Neural cell (in vitro differentiated cells): ENCODE results near the gene ADAMTS20. TPM values are rescaled to one million over a fixed set of nuclear protein-coding genes. Genes with fewer than 3 reads are reported as not detected.

Experiments
- H2AFZ ChIP-seq: fragments of 200-600, 300-800 bp; sonication (generic), shearing (Covaris generic); 2 replicates; pipeline ENCODE4 v1.6.0; 2014; ENCODE audit warnings: low read depth, mild to moderate bottlenecking, antibody characterized with exemption, low read length, moderate library complexity
- H3F3A ChIP-seq: fragments of 200-600 bp; shearing (Covaris generic); 2 replicates; pipeline ENCODE4 v1.6.1; 2016; ENCODE audit warnings: mild to moderate bottlenecking, moderate library complexity, mixed read lengths, antibody characterized with exemption, low read length; ENCODE audit not compliant: insufficient read depth, poor library complexity, severe bottlenecking
- H3K27ac ChIP-seq: fragments of 200-600, 300-800 bp; sonication (generic), shearing (Covaris generic); 2 replicates; pipeline ENCODE4 v1.5.1; 2014; ENCODE audit warnings: mild to moderate bottlenecking, low read length, moderate library complexity
- H3K27me3 ChIP-seq: fragments of 300-800, 200-600 bp; sonication (generic), shearing (Covaris generic); 2 replicates; pipeline ENCODE4 v1.6.0; 2014; ENCODE audit warnings: mild to moderate bottlenecking, low read depth, low read length, moderate library complexity; ENCODE audit not compliant: insufficient read depth
- H3K36me3 ChIP-seq: fragments of 300-800, 200-600 bp; sonication (generic), shearing (Covaris generic); 2 replicates; pipeline ENCODE4 v1.5.1; 2014; ENCODE audit warnings: mild to moderate bottlenecking, antibody characterized with exemption, low read length, moderate library complexity; ENCODE audit not compliant: insufficient read depth
- H3K4me2 ChIP-seq: fragments of 300-800, 200-600 bp; sonication (generic), shearing (Covaris generic); 2 replicates; pipeline ENCODE4 v1.6.0; 2014; ENCODE audit warnings: mild to moderate bottlenecking, low read length
- H3K4me3 ChIP-seq: fragments of 300-800, 200-600 bp; sonication (generic), shearing (Covaris generic); 2 replicates; pipeline ENCODE4 v1.5.1; 2014; ENCODE audit warnings: mild to moderate bottlenecking, low read length, moderate library complexity
- H3K79me2 ChIP-seq: fragments of 200-600 bp; shearing (Covaris generic); replicated peaks from 2 replicates; pipeline ENCODE4 v1.6.0; 2014; ENCODE audit warnings: mild to moderate bottlenecking, low read length, moderate library complexity; ENCODE audit not compliant: insufficient read depth
- H3K9ac ChIP-seq: fragments of 300-800, 200-600 bp; sonication (generic), shearing (Covaris generic); 2 replicates; pipeline ENCODE4 v1.6.1; 2016; ENCODE audit warnings: mild to moderate bottlenecking, low read length, mixed read lengths
- H3K9me2 ChIP-seq: fragments of 200-600 bp; shearing (Covaris generic); 2 replicates; pipeline ENCODE4 v1.6.1; 2016; ENCODE audit warnings: mild to moderate bottlenecking, low read length, mixed read lengths; ENCODE audit not compliant: insufficient read depth
- H3K9me3 ChIP-seq: fragments of 200-600, 300-800 bp; sonication (generic), shearing (Covaris generic); 2 replicates; pipeline ENCODE4 v1.6.1; 2016; ENCODE audit warnings: mild to moderate bottlenecking, mixed run types, low read length, moderate library complexity, mixed read lengths
- H4K20me1 ChIP-seq: fragments of 200-600 bp; shearing (Covaris generic); 2 replicates; pipeline ENCODE4 v1.6.1; 2016; ENCODE audit warnings: mild to moderate bottlenecking, mixed run types; ENCODE audit not compliant: insufficient read depth
- EP300 ChIP-seq: fragments of 450-650 bp; conservative IDR thresholded peaks from 2 replicates; pipeline ENCODE4 v1.6.1; 2014; ENCODE audit warnings: antibody characterized with exemption, mild to moderate bottlenecking, moderate library complexity; ENCODE audit not compliant: poor library complexity, severe bottlenecking
- EZH2 ChIP-seq: fragments of 200-600, 300-800 bp; shearing (Covaris generic), sonication (generic); IDR thresholded peaks from 2 replicates; pipeline ENCODE4 v1.6.1; 2014; ENCODE audit warnings: antibody characterized with exemption, low read length, borderline replicate concordance, mild to moderate bottlenecking; ENCODE audit not compliant: insufficient read depth, poor library complexity, severe bottlenecking
- MXI1 ChIP-seq: fragments of 450-650 bp; conservative IDR thresholded peaks from 2 replicates; pipeline ENCODE4 v1.6.1; 2014; ENCODE audit warnings: antibody characterized with exemption, mild to moderate bottlenecking; ENCODE audit not compliant: poor library complexity, severe bottlenecking
- POLR2AphosphoS5 ChIP-seq: IDR thresholded peaks from 2 replicates; pipeline ENCODE4 v1.6.1; 2012
- RAD21 ChIP-seq: fragments of 450-650 bp; conservative IDR thresholded peaks from 2 replicates; pipeline ENCODE4 v1.6.1; 2014; ENCODE audit warnings: antibody characterized with exemption, mild to moderate bottlenecking, moderate library complexity
- SMC3 ChIP-seq: fragments of 450-650 bp; conservative IDR thresholded peaks from 2 replicates; pipeline ENCODE4 v1.6.1; 2014; ENCODE audit warnings: antibody characterized with exemption, mild to moderate bottlenecking, moderate library complexity; ENCODE audit not compliant: poor library complexity
- TAF1 ChIP-seq: IDR thresholded peaks from 2 replicates; pipeline ENCODE4 v1.6.1; 2012; ENCODE audit warnings: low read depth
- polyA plus RNA-seq: library from polyadenylated mRNA; depleted of rRNA; stranded (reverse); fragments of >200 nt; gene quantifications from 2 replicates; pipeline ENCODE4 v1.2.3, GENCODE V29; 2014
- TF ChIP-seq, protein P1 (sequence below): IDR thresholded peaks from 2 replicates; pipeline ENCODE4 v1.6.1; 2012; ENCODE audit warnings: borderline replicate concordance
- TF ChIP-seq, protein P2 (sequence below): fragments of 450-650 bp; IDR thresholded peaks from 2 replicates; pipeline ENCODE4 v1.5.1; 2014; ENCODE audit warnings: antibody characterized with exemption, mild to moderate bottlenecking, moderate library complexity; ENCODE audit not compliant: poor library complexity, severe bottlenecking

The ADAMTS20 gene
- polyA plus RNA-seq, 1 donor from 2014 or later = 0.72 TPM

DNA sequence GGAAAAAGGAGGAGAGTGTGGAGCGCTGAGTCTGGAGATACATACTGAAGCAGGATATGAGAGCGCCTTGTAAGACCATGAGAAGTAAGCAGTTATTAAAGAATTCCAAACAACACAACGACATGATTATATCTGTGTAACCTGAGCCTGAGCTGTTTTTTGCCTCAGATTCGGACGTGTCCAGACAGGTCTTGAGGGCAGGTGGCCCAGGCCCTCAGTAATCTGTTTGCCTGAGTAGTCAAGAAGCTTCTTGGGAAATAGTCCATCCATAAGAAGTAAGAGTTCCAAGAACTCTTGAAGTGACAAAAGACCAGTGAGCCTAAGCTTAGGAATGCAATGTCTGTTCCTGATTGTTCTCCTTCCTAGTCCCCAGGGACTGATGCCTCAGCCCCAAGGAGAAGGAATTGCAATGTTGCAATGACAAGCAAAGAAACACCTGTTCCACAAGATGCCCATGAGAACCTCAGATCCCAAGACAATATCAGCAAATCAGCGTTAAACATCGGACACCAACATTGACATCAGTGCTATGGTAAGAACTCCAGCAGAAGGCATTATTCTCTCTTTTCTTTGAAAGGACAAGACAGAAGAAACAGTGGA is 34.7 kb upstream of the ADAMTS20 start:
- H3K9ac ChIP-seq = no peak overlapping the region
- no peak overlapping the region for H3K4me2 ChIP-seq
- H3K36me3 ChIP-seq = no peaks in the 10 kb centered on the region
- TF ChIP-seq RAD21 = no peak
- no peak for TF ChIP-seq SMC3
- TF ChIP-seq MXI1 = no peak
- TF ChIP-seq, protein P1, sequence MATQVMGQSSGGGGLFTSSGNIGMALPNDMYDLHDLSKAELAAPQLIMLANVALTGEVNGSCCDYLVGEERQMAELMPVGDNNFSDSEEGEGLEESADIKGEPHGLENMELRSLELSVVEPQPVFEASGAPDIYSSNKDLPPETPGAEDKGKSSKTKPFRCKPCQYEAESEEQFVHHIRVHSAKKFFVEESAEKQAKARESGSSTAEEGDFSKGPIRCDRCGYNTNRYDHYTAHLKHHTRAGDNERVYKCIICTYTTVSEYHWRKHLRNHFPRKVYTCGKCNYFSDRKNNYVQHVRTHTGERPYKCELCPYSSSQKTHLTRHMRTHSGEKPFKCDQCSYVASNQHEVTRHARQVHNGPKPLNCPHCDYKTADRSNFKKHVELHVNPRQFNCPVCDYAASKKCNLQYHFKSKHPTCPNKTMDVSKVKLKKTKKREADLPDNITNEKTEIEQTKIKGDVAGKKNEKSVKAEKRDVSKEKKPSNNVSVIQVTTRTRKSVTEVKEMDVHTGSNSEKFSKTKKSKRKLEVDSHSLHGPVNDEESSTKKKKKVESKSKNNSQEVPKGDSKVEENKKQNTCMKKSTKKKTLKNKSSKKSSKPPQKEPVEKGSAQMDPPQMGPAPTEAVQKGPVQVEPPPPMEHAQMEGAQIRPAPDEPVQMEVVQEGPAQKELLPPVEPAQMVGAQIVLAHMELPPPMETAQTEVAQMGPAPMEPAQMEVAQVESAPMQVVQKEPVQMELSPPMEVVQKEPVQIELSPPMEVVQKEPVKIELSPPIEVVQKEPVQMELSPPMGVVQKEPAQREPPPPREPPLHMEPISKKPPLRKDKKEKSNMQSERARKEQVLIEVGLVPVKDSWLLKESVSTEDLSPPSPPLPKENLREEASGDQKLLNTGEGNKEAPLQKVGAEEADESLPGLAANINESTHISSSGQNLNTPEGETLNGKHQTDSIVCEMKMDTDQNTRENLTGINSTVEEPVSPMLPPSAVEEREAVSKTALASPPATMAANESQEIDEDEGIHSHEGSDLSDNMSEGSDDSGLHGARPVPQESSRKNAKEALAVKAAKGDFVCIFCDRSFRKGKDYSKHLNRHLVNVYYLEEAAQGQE = no peak
- TF ChIP-seq EZH2 = no peak
- no peak for TF ChIP-seq TAF1
- TF ChIP-seq POLR2AphosphoS5 = no peak
- TF ChIP-seq, protein P2, sequence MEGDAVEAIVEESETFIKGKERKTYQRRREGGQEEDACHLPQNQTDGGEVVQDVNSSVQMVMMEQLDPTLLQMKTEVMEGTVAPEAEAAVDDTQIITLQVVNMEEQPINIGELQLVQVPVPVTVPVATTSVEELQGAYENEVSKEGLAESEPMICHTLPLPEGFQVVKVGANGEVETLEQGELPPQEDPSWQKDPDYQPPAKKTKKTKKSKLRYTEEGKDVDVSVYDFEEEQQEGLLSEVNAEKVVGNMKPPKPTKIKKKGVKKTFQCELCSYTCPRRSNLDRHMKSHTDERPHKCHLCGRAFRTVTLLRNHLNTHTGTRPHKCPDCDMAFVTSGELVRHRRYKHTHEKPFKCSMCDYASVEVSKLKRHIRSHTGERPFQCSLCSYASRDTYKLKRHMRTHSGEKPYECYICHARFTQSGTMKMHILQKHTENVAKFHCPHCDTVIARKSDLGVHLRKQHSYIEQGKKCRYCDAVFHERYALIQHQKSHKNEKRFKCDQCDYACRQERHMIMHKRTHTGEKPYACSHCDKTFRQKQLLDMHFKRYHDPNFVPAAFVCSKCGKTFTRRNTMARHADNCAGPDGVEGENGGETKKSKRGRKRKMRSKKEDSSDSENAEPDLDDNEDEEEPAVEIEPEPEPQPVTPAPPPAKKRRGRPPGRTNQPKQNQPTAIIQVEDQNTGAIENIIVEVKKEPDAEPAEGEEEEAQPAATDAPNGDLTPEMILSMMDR = no peak
- no peak for TF ChIP-seq EP300
- H2AFZ ChIP-seq = no peak overlapping the region
- no peaks in the 10 kb centered on the region for H3K9me2 ChIP-seq
- no peaks in the 10 kb centered on the region for H4K20me1 ChIP-seq
- H3K9me3 ChIP-seq = no peaks in the 10 kb centered on the region
- H3K27me3 ChIP-seq = no peaks in the 10 kb centered on the region
- no peaks in the 10 kb centered on the region for H3F3A ChIP-seq
- no peak overlapping the region for H3K27ac ChIP-seq
- no peak overlapping the region for H3K4me3 ChIP-seq
- no peaks in the 10 kb centered on the region for H3K79me2 ChIP-seq

DNA sequence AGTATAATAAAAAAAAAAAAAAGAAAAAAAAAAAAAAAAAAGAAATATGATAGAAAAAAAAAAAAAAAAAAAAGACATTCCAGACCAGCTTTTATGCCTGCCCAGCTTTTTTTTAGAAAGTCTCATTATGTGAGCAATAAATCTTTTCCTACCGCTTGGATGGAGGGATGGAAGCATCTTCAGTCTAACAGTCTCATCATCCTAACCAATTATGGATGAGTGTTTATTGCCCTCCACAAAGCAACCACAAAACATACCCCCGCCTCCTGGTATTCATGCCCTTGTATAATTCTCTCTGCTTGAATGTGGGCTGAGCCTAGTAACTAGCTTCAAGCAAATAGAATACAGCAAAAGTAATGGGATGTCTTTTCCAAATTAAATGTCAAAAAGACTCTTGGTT is 33.7 kb upstream of the ADAMTS20 start:
- Histone ChIP-seq H3K4me2 (no peak overlapping the region), H3K36me3 (no peaks in the 10 kb centered on the region), H3K9me2 (no peaks in the 10 kb centered on the region), H3K9ac (no peak overlapping the region), H3K79me2 (no peaks in the 10 kb centered on the region), H3K27me3 (no peaks in the 10 kb centered on the region), H3K27ac (no peak overlapping the region), H2AFZ (no peak overlapping the region), H4K20me1 (no peaks in the 10 kb centered on the region), H3K4me3 (no peak overlapping the region), H3F3A (no peaks in the 10 kb centered on the region), H3K9me3 (no peaks in the 10 kb centered on the region)
- no peak for TF ChIP-seq RAD21
- no peak for TF ChIP-seq SMC3
- TF ChIP-seq, protein P1 = no peak
- no peak for TF ChIP-seq POLR2AphosphoS5
- TF ChIP-seq, protein P2 = no peak
- TF ChIP-seq EZH2 = no peak
- TF ChIP-seq MXI1 = no peak
- no peak for TF ChIP-seq TAF1
- TF ChIP-seq EP300 = no peak
